ENCODE data around the gene ENTPD2.
A peak's percentile ranks its signal among the peaks of the same experiment; 100 is the strongest.

The ENTPD2 gene

GRCh38 chr9:137015976-137016375, 37.9 kb downstream of the ENTPD2 start:
- no peak for DNase-seq (ENCODE audit: low spot score)

GRCh38 chr9:137015540-137015930, 38.3 kb downstream of the ENTPD2 start:
- no peak for DNase-seq (ENCODE audit: low spot score)

GRCh38 chr9:137014776-137015539, 38.9 kb downstream of the ENTPD2 start:
- no peak for DNase-seq (ENCODE audit: low spot score)

- no peak for DNase-seq (ENCODE audit: low spot score)
These were observed 39.7 kb downstream of the ENTPD2 start for GRCh38 chr9:137014166-137014565.

- DNase-seq (ENCODE audit: low spot score) = no peak
These were observed 40.3 kb downstream of the ENTPD2 start for GRCh38 chr9:137013571-137013940.

GRCh38 chr9:137012694-137013570, 40.9 kb downstream of the ENTPD2 start:
- DNase-seq (ENCODE audit: low spot score) = no peak

GRCh38 chr9:137011907-137012675, 41.8 kb downstream of the ENTPD2 start:
- no peak for DNase-seq (ENCODE audit: low spot score)

GRCh38 chr9:137011156-137011555, 42.7 kb downstream of the ENTPD2 start:
- DNase-seq (ENCODE audit: low spot score) = no peak

GRCh38 chr9:137009938-137010732, 43.7 kb downstream of the ENTPD2 start:
- no peak for DNase-seq (ENCODE audit: low spot score)

GRCh38 chr9:137009217-137009616, 44.6 kb downstream of the ENTPD2 start:
- no peak for DNase-seq (ENCODE audit: low spot score)

- DNase-seq (ENCODE audit: low spot score) = no peak
These were observed 45.5 kb downstream of the ENTPD2 start for GRCh38 chr9:137008312-137008711.

- no peak for DNase-seq (ENCODE audit: low spot score)
These were observed 46.0 kb downstream of the ENTPD2 start for GRCh38 chr9:137007816-137008270.

GRCh38 chr9:137007108-137007815, 46.6 kb downstream of the ENTPD2 start:
- no peak for DNase-seq (ENCODE audit: low spot score)

- no peak for DNase-seq (ENCODE audit: low spot score)
These were observed 47.5 kb downstream of the ENTPD2 start for GRCh38 chr9:137006116-137007003.

GRCh38 chr9:137004285-137004684, 49.6 kb downstream of the ENTPD2 start:
- DNase-seq (ENCODE audit: low spot score) = peak; percentile 14

- DNase-seq (ENCODE audit: low spot score) = no peak
These were observed 51.2 kb downstream of the ENTPD2 start for GRCh38 chr9:137002646-137003041.

GRCh38 chr9:137001857-137002645, 51.8 kb downstream of the ENTPD2 start:
- no peak for DNase-seq (ENCODE audit: low spot score)

- DNase-seq (ENCODE audit: low spot score) = peak; percentile 32
These were observed 53.5 kb downstream of the ENTPD2 start for GRCh38 chr9:137000177-137000930.

Data from CD4-positive, alpha-beta T cell treated with Interleukin-15 for 4 hours (primary cell).